GM19395 (cell line): ENCODE results near the gene LRRC42.
"Not testable (repeated sequence)": the region's sequence is repeated elsewhere in the genome, so short reads cannot be mapped to it uniquely, and the experiment has no call there.

Experiments used
- ATAC-seq: cut with Tn5 transposase; IDR thresholded peaks from one replicate; pipeline ENCODE4 v1.9.1; 2021; ENCODE audit warnings: mild to moderate bottlenecking, moderate library complexity; ENCODE audit not compliant: unreplicated experiment

Gene LRRC42

DNA sequence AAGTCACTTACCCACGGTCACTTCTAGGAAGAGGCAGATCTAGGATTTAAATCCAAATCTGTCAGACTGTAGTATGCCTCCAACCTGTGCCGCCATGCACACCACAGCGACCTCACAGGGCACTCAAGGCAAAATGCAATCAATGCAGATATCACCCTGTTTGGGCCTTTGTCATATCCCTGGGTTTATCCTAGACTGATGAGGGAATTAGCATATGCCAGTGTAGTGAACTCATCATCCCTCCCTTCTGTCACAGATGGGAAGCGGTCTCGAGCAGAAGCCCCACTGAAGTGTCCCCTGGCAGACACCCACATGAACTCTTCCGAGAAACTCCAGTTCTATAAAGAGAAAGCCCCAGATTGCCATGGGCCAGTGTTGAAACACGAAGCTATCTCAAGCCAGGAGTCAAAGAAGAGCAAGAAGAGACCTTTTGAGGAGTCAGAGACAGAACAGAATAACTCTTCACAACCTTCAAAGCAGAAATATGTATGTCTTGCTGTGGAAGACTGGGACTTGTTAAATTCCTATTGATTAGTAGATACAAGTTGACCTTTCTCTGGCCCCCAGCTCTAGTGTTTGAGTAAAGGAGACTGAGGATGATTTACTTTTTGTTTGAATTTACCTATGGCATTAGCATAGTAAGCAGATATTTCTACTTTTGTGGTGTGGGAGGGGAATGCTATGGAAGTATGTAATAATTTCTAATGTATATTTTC, 21.4 kb downstream of the LRRC42 start:
- no peak for ATAC-seq

DNA sequence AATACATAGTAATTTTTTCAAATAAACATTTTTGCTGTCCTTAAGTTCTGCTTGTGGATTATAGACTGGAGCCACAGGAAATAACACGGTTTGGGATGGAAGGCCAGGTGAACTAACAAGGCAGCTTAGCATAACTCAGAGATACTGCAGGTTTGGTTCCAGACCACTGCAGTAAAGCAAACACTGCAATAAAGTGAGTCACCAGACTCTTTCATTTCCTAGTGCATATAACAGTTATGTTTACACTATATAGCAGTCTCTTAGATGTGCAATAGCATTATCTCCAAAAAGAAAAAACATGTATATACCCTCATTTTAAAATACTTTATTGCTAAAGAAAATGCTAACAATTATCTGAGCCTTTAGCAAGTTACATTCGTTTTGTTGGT, 22.0 kb downstream of the LRRC42 start:
- ATAC-seq: no peak

DNA sequence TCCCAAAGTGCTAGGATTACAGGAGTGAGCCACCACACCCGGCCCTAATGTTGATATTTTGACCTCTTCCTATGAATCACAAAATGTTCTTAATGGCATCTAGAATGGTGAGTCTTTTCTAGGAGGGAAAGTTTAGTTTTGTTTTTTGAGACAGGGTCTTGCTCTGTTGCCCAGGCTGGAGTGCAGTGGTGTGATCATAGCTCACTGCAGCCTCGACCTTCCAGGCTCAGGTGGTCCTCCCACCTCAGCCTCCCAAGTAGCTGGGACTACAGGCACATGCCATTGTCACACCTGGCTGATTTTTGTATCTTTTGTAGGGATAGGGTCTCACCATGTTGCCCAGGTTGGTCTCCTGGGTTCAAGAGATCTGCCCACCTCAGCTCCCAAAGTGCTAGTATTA, 23.2 kb downstream of the LRRC42 start:
- not testable (repeated sequence) for ATAC-seq

DNA sequence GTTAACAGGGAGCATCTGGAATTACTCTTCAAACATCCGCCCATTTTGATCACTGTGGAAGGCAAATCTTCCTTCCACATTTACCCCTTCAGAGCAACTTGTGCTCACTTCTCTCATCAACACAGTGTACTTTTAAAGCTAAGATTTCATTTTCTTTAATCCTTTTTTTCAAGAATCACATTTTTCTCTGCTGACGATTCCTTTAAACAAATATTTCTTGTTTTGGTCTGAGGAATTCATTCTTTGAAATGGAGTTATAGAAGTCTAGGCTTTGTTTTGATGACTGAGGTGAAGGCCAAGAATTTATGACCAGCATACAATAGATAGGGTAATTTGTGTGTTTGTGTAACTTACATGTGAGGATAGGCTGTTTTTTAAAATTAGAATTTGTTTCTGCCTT, 25.6 kb downstream of the LRRC42 start:
- ATAC-seq: no peak

DNA sequence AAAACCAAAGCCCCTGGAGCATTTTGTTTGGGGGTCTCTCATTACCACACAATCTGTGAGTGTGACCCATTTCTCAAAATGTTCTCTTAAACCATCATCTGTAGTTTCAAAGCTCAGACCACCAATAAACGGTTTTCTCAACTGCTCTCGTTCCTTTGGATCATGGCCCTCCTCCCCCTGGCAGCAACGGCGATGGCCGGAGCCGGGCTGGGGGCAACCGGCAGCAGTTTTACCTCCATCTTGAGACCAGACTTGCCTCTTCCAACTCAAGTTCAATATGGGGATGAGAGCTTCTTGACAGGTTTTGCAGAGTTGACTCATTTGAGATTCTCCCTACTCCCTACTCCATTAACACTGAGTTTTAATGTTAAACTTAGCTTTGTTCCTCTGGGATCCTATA, 29.7 kb downstream of the LRRC42 start:
- no peak for ATAC-seq

DNA sequence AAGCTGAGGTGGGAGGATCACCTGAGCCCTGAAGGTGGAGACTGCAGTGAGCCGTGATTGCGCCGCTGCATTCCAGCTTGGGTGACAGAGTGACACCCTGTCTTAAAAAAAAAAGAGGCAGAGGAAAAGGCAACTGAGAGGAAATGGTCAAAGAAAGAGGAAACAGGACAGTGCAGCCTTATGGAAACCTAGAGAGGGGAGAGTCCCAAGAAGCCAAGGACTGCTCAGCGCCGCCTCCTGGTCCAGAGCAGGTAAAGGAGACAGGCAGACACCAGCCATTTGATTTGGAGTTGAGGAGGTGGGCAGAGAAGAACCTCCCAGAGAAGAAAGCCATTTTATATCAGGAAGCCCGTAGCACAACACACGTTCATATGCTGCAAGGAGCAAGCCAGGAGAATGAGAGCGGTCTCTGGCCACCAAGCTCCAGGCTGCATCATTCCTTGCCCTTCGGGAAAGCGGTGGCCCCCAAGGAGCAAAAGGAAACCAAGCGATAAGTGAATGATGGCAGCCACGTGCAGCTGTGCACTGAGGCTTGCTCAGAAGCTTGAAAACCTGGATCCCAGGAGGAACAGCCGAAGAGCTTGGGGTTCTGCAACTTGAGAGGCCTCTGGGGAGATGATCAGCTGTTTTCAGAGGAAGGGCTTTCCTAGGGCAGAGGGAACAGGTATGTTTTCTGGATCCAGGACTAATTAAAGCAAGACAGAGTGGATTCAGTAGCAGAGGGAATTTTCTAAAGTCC, 33.7 kb downstream of the LRRC42 start:
- ATAC-seq: no peak

DNA sequence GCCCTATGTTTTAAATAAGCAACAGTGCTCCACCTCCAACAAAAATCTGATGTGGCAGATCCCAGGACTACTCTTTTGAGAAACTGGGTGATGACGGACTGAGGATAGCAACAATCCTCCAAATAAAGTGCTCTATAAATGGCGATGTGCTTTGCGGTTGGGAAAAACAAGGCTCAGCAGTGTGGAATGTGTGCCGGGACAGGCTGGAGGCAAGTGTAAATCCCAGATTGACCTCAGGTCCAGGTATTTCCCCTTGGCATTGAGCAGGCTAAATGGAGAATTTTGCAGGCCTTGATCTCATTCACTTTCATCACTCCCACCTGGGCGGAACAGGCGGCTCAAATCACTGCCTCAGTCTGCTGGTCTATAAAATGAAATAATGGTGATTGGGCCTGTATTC, 35.1 kb downstream of the LRRC42 start:
- no peak for ATAC-seq

DNA sequence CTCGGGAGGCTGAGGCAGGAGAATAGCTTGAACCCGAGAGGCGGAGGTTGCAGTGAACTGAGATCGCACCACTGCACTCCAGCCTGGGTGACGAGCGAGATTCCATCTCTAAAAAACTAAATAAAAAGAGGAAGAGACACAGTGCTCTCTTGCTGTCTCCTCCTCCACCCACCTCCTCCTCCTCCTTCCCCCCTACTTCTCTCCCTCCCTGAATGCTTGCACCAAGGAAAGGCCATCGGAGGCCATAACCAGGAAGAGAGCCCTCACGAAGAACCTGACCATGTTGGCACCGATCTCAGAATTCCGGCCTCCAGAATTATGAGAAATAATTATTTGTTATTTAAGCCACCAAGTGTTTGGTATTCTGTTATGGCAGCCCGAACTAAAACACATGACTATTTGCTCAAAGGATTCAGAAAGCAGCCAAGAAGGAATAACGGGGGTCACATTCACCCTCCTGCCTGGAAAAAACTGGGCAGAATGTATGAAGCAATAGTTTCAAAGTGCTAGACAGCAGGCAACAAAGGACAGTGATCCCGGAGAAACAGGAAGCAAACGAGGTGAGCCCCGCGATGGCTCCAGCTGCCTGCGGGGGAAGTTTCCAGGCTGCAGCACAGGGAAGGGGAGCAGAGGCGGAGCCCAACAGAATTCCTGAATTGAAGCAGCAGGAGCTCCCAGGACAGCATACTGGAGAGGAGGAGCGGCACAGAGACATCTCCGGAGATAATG, 36.0 kb downstream of the LRRC42 start:
- ATAC-seq: no peak

DNA sequence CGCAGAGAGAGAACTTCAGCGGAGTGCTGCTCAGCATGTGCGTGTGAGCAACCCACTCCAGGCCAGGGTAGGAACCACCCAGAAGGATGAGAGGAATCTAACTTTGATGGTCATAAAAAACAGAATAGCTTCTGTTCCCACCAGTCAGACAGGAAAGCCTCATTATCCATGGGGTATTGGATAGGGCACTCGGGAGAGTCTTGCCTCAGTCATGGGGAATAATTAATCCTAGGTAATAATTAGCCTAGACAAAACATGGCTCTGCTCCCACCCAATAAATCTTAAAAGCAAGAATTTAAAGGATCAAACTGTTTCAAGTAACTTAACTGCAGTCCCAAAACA, 36.6 kb downstream of the LRRC42 start:
- no peak for ATAC-seq

DNA sequence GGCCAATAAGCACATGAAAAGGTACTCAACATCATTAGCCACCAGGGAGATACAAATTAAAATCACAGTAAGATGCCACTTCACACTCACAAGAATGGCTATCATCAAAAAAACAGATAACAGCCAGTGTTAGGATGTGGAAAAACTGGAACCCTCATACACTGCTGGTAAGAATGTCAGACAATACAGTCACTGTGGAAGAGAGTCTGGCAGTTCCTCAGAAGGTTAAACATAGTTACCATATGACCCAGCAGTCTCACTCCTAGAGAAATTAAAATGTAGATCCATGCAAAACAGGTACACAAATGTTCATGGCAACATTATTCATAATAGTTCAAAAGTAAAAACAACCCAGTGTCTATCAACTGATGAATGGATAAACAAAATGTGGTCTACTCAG, 38.6 kb downstream of the LRRC42 start:
- no peak for ATAC-seq

DNA sequence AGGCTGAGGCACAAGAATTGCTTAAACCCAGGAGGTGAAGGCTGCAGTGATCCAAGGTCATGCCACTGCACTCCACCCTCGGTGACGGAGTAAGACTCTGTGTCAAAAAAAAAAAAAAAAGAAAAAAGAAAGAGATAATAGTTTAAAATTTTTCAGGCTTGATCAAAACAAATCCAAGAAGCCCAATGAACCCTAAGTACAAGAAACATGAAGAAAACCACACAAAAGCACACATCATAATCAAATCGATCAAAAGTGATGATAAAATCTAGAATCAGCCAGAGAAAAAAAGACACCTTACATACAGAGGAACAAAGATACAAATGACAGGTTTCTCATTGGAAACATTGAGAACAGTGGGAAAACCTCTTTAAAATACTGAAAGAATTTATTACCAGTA, 40.3 kb downstream of the LRRC42 start:
- no peak for ATAC-seq

DNA sequence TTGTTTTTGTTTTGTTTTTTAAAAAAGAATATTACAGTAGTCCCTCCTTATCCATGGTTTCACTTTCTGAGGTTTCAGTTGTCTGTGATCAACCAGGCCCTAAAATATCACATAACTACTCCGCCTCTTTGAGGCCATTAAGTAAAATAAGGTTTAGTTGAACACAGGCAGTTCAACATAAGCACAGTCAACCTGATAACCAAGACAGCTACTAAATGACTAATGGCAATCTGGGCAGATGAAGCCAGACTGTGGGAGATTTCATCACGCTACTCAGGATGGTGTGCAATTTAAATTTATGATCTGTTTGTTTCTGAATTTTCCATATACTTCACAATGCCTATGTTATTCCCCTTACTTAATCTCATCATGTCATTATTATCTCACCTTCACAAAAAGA, 41.7 kb downstream of the LRRC42 start:
- ATAC-seq: no peak

DNA sequence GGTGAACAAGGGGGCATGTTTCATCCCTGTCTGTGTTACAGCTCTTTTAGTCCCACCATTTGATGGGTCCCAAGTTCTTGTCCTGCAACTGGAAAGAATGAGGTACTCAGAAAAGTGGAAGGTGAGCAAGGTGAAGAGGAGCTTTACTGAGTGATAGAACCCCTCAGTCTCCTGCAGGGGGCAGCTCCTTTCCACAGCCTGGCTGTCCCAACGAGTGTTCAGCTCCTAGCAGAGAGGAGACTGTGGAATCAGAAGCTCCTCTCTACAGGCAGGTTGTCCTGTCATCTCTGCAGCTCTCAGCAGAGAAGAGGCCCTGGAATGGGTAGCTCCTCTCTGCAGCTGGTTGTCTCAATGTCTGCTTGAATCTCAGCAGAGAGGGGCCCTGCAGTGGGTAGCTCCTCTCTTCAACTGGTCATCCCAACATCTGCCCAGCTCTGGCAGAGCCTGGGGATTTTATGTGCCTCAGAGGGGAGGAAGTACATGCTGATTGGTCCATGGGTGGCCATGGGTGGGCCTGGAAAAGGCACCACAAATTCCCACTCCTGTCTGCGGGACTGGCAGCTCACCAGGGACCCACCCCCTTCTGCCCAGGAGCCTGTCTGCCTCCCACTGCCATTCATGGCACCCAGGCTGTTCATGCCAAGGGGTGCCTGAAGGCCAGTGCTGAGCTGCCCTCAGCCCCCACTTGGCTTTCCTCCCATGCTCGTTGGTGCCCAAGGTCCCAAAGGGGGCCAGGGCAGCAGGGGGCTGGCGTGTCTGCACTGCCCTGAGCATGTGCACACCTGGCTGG, 46.1 kb downstream of the LRRC42 start:
- no peak for ATAC-seq

DNA sequence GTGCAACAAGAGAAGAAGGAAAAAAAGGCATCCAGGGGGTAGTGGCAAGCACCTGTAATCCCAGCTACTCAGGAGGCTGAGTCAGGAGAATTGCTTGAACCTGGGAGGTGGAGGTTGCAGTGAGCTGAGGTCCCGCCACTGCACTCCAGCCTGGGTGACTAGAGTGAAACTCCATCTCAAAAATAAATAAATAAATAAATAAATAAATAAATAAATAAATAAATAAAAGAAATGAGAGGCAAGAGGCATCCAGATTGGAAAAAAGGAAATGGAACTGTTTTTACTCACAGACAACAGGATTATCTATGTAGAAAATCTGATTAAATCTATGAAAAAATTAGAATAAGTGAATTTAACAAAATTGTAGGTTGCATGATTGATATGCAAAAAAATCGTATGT, 48.4 kb downstream of the LRRC42 start:
- not testable (repeated sequence) for ATAC-seq

DNA sequence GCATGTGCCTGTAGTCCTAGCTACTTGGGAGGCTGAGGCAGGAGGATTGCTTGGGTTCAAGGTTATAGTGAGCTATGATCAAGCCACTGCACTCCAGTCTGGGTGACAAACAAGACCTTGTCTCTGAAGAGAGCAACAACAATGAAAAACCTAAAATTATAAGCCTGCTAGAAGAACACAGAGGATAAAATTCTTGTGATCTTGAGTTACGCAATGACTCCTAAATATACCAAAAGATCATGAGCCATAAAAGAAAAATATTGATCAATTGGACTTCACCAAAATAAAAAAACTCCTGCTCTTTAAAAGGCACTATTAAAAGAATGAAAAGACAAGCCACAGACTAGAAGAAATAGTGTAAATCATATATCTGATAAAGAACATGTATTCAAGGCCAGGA, 49.5 kb downstream of the LRRC42 start:
- no peak for ATAC-seq

DNA sequence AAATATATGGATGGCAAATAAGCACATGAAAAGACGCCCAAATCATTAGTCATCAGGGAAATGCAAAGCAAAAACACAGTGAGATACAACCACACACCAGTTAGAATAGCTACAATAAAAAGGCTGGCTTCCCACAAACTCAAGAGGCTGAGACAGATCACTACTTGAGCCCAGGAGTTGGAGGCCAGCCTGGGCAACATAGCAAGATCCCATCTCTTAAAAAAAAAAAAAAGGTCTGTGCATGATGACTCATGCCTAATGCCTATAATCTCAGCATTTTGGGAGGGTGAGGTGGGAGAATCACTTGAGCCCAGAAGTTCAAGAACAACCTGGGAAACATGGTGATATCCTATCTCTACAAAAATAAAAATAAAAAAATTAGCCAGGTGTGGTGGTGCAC, 52.1 kb downstream of the LRRC42 start:
- ATAC-seq: no peak

DNA sequence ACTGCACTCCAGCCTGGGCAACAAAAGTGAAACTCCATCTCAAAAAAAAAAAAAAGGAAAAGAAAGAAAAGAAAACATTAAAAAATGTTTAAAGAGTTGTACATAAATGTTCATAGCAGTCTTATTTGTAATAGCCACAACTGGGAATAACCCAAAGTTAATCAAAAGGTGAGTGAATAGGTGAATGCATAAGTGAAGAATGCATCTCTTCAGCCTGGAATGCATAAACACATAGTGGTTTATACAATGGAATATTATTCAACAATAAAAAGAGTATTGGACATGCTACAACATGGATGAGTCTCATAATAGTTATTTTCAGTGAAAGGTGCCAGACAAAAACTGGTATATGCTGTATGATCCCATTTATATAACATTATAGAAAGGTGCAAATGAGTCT, 53.8 kb downstream of the LRRC42 start:
- no peak for ATAC-seq

DNA sequence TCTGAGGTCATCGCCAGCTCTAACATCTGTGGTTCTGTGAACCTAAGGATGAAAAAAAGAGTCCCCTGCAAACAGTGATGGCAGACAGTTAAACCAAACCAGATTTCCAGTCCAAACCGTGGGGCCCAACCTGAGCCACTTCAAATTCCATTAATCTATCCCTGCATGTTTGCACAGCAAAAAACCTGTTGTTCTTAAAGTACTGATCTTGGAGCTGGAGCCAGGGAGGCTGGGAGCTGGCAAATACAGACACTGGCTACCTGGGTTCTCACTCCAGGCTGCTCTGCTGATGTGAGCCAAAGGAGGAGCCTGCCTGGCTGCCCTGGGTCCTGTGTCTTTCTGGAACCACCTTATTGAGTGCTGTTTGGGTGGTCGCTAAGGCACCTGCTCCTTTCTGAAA, 55.4 kb downstream of the LRRC42 start:
- no peak for ATAC-seq

DNA sequence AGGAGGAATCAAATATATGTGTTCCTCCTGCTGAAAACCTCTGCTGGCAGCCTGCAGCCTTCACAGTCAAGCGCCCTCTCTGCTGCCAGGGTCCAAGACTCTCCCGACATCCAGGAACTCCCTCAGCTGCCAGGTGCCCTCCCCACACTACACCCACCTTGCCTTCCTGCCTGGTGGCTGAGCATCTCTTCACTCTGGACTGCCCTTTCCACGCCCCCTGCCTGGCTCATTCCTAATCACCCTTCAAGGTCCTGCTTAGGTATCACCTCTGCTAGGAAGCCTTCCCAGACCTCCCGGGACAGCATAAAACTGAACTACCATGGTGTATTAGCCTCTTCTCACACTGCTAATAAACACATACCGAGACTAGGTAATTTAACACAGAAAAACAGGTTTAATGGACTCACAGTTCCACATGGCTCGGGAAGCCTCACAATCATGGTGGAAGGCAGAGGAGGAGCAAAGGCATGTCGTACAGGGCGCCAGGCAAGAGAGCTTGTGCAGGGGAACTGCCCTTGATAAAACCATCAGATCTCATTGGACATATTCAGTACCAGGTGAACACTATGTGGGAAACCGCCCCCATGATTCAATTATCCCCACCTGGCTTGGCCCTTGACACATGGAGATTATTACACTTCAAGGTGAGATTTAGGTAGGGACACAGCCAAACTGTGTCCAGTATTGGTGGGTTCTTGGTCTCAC, 56.5 kb downstream of the LRRC42 start:
- ATAC-seq: no peak

DNA sequence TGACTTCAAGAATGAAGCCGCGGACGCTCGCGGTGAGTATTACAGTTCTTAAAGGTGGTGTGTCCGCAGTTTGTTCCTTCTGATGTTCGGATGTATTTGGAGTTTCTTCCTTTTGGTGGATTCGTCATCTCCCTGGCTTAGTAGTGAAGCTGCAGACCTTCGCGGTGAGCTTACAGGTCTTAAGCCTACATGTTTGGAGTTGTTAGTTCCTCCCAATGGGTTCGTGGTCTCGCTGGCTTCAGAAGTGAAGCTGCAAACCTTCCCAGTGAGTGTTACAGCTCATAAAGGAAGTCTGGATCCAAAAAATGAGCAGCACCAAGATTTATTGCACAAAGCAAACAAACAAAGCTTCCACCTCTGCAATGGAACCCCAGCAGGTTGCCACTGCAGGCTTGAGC, 57.1 kb downstream of the LRRC42 start:
- ATAC-seq: no peak
